ENCODE measurements around the gene OR5H1.

- TF ChIP-seq CTCF (IDR thresholded peaks at IDR 0.05) (no peak), POLR2A (IDR thresholded peaks at IDR 0.05) (no peak), POLR2AphosphoS5 (IDR thresholded peaks at IDR 0.05) (no peak)
Observed at GRCh38 chr3:98108162-98108561, 22.4 kb upstream of the OR5H1 start.

All from stomach (tissue), 4 donors.